GM21825 (cell line): ENCODE measurements around the gene RGMB.

Source experiments
- ATAC-seq: cut with Tn5 transposase; IDR thresholded peaks from one replicate; pipeline ENCODE4 v1.9.1; 2021; ENCODE audit warnings: mild to moderate bottlenecking, moderate library complexity; ENCODE audit not compliant: unreplicated experiment

Gene RGMB

DNA sequence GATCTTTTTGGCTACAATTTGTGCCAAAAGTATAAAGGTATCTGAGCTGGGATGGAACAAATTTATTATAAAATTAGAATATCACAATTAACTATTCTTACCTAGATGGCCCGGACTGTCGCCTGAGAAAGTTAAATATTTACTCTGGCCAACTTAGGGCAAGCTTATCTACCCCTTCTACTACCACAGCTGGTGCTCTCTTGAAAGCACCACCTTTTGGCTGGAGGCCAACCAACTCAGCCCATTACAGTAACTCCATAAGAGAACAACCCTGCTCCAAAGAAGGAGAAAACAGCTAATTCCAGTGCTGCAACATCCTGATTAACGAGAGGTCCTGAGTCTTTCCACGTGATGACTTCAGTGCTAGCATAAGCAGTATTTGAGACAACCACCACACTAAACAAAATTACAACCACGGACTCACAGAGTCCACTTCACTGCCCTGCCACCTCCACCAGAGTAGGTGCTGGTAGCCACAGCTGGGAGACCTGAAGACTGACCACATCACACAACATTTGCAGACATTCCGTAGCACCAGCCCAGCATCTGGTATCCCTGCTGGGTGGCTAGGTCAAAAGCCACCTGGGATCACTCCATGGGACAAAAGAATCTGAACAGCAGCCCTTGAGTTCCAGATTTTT, 43.2 kb downstream of the RGMB start:
- no peak for ATAC-seq

DNA sequence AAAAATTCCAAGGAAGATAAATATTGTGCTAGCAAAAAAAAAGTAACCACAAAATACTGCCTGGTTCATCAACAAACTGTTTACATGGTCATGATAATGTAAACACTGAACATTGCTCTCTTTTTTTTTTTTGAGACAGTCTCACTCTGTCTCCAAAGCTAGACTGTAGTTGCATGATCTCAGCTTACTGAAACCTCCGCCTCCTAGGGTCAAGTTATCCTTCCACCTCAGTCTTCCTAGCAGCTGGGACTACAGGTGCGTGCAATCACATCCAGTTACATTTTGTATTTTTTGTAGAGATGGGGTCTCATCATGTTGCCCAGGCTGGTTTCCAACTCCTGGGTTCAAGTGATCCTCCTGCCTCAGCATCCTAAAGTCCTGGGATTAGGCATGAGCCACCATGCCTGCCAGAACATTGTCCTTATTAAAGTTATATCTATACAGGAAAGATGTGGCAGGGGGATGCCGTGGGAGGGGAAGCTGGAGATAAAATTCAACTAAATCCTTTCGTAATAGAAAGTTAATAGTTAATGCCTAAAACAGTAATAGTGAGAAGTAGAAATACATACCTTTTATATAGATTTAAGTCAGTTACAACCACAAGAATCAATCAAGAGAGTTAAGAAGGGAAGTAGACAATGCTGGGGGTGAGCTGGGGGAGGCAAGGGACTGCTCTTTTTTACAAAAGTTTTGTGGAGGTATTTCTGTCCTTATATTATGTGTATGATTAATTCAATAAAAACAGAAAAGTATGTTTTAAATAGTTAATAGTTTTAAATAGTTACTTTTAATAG, 52.3 kb downstream of the RGMB start:
- no peak for ATAC-seq

DNA sequence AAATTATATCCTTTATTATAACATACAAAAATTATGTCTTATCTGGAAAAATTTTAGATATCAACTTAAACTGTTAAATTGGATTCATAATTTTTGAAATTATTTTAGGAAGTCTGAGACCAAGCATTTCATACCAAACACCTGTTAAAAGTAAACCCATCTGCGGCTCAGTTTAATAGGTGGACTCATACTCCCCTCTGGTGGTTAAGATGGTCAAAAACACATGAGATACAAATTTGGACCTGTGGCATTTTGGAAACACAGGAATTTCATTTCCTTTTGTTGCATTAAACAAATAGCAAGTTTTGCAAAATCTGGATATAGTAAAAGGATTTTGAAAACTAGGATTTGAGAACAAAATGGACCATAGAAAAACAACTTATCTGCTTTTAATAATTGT, 53.7 kb downstream of the RGMB start:
- ATAC-seq: no peak

DNA sequence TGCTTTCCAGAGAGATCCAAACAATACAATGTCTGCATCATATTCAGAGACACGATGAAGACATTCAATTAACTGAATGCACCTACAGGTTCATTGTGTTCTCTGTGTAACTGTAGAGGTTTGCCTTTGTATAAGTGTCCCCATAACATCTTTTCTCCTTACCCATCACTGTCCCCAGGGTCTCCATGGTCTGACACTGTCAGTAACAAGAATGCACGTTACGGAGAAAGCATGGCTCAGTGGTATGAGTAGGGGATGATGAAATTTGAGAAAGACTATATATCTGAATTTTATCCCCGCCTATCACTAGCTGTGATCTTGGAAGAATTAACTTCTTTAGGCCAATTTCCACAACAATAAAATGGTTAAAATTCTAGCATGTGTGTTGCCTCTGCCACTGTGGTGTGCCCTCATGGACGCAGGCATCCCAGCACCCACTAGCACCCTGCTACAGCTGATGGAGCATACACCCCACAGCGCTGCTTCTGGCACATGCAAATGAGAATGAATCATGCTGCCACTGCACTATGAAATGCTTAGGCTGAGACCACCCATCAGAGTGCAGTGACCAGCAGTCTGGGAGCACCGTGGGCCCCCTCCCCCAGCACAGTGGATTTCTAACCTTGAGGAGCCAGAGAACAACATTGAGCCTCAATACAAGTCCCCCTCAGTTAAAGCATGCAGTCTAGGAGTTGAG, 54.3 kb downstream of the RGMB start:
- no peak for ATAC-seq

DNA sequence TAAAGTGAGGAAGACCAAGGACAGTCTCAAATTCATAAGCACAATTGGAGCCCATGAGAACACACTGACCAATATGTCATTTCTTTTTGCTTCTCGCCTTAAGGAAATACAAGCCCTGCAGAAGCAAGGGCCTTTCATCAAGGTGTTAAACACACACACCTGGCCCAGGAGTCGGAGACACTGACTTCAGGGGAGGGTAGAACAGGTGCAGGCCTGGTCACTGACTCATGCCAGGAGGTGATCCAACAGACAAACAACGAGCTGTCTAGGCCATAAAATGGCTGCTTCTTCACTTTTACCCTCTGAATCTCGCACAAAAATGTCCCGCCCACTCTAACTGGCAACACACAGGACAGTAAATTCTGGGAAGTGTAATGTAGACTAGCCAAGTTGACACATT, 62.7 kb downstream of the RGMB start:
- no peak for ATAC-seq

DNA sequence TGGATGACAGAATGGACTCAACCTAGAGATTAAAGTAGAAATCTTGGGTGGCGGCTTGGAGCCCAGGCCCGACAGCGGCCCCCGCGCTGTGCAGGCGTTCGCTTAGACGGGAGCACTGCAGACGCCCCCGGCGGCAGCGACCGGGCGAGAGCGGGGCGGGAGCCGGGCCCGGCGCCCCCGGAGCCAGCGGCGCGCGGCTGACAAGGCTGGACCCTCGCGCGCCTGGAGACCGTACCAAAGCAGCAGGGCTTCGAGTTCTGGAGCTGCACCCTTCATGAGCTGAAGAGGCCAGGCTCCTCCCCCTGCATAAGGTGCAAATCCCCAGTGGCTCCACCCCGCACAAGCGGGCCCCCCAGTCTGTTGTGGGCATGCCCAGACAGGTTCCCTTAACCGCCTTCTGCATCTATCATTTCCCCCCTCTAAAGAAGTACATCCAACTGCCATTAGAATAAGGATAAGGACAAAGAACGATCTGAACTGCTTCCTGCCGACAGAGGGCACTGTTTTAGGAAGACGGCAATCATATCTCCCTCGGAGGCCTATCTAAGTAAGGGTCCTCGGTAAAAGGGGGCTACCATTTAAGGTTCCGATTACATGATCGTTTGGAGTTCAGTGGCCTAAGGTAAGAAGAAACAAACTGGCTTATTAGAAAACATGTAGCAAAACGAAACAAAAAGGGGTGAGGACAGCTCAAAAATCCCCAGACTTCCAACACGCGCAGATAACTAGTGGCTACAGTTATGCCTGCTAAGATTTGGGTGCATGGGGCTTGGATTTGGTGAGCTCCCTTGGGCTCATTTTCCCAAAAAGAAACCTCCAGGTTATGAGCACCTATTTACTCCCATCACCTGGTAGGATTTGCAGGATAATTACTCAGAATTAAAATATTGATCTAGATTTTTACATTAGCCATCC, 66.3 kb downstream of the RGMB start:
- ATAC-seq: no peak

DNA sequence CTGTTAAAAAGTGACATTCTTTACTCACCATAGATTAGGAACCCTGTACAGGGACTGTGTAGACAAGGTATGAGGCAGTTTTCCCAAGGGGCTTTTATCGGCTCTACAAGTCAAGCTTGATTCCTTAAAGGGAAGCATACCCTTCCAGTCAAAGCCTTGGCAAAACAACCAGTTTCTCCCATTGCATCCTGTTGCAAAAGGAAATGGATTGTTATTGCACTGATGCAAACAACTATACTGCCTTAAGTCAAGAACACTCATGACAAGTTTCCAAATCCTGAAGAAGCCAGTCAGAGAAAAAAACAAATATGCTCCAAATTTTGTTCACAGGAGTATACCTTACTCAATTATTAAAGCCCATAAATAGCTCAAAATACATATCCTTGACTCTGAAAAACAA, 67.5 kb downstream of the RGMB start:
- no peak for ATAC-seq

DNA sequence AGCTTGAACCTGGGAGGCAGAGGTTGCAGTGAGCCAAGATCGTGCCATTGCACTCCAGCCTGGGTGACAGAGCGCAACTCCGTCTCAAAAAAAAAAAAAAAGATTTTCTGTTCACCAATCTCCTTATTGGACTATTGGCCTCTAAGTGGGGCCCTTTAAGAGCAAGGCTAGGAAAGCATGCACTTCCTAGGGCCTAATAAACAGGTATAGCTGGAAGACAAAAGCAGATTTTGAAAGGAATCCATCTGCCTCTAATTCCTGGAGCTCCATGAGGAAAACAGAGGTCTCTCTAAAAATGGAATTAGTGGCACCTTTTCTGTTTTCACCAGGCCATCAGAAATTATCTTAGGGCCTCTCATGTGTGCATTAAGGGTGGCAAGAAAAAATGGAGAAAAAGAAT, 70.0 kb downstream of the RGMB start:
- ATAC-seq: no peak

DNA sequence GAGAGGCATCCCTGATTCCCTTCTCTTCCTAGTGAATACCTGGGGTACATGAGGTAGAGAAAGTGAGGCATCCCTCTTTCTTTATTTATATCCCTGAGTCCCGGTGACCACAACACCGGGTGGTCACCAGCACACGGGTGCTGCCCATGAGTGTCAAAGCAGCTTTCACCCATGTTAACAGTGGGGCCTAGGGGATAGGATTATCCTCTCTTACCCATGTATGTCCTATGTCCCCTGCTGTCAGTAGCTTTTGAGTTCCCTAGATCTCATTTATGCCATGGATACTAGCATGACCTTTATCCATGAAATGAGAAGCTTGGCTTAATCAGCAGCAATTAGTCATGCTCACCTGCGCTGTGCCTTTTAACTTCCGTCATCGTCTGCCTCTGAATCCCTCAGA, 71.4 kb downstream of the RGMB start:
- no peak for ATAC-seq

DNA sequence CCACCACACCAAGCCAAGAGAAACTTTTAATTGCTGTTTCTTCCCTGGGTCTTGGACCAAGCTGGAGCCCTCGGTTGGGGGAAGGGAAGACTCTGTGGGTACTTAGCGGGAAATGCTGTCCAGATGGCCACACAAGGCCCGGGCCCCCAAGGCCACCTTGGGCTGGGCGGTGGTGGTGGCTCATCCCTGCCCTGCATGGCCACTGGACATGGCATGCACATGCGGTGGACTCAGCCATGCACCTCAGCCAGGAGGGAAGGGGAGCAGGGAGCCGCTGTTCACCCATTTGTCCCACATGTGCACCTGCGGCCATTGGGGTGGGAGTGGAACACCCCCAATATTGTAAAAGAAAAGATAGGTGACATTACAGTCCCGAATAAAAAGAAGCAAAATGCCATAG, 72.4 kb downstream of the RGMB start:
- no peak for ATAC-seq
